ENCODE data around the gene TMEM273.

- TF ChIP-seq CTCF (IDR thresholded peaks at IDR 0.05 in 4 of 5, conservative IDR thresholded peaks at IDR 0.05 in 1 of 5): no peak
- TF ChIP-seq POLR2A (IDR thresholded peaks at IDR 0.05): no peak
Measured at GRCh38 chr10:49158915-49159314, 29.3 kb downstream of the TMEM273 start.
